ENCODE measurements around the gene CHRND. TPM values are rescaled to one million over a fixed set of nuclear protein-coding genes. Genes with fewer than 3 reads are reported as not detected.
A peak's percentile ranks its signal among the peaks of the same experiment; 100 is the strongest.

The CHRND gene
- total RNA-seq, 4 donors from 2014 or later = not detected

GRCh38 chr2:232498452-232498851, 27.5 kb upstream of the CHRND start:
- DNase-seq (ENCODE audit: low spot score in 2 of 2) = no peak
- Histone ChIP-seq H3K4me1 (peaks cover 0 to 13% (median 3%) of the 10 kb centered on the region in 4 donors), H3K27ac (no peak overlapping the region), H3K36me3 (no peaks in the 10 kb centered on the region), H3K9me3 (no peaks in the 10 kb centered on the region), H3K4me3 (no peak overlapping the region), H3K27me3 (peaks cover 0 to 22% of the 10 kb centered on the region in 2 donors)
- TF ChIP-seq CTCF (IDR thresholded peaks at IDR 0.05) = no peak
- TF ChIP-seq POLR2A (IDR thresholded peaks at IDR 0.05) = no peak
- no peak for TF ChIP-seq EP300 (IDR thresholded peaks at IDR 0.05)
- 94 to 98% methylated on average over 3 of the region's 3 CpGs for WGBS, 2 donors

- Histone ChIP-seq H3K4me3 (no peak overlapping the region), H3K4me1 (peaks cover 0 to 17% (median 3%) of the 10 kb centered on the region in 4 donors), H3K36me3 (no peaks in the 10 kb centered on the region), H3K27ac (no peak overlapping the region), H3K27me3 (peaks cover 0 to 49% of the 10 kb centered on the region in 2 donors), H3K9me3 (no peaks in the 10 kb centered on the region)
- no peak for DNase-seq (ENCODE audit: low spot score in 2 of 2)
- TF ChIP-seq CTCF (IDR thresholded peaks at IDR 0.05) (no peak), EP300 (IDR thresholded peaks at IDR 0.05) (no peak), POLR2A (IDR thresholded peaks at IDR 0.05) (no peak)
- 72 to 79% methylated on average over 9 of the region's 9 CpGs for WGBS, 2 donors
Measured at GRCh38 chr2:232501331-232501771, 24.6 kb upstream of the CHRND start.

- Histone ChIP-seq H3K27ac (no peak overlapping the region), H3K4me3 (no peak overlapping the region), H3K9me3 (no peaks in the 10 kb centered on the region), H3K4me1 (peaks cover 0 to 17% (median 3%) of the 10 kb centered on the region in 4 donors), H3K36me3 (no peaks in the 10 kb centered on the region), H3K27me3 (peaks cover 0 to 51% of the 10 kb centered on the region in 2 donors)
- TF ChIP-seq POLR2A (IDR thresholded peaks at IDR 0.05) = no peak
- no peak for TF ChIP-seq EP300 (IDR thresholded peaks at IDR 0.05)
- no peak for TF ChIP-seq CTCF (IDR thresholded peaks at IDR 0.05)
- WGBS, 2 donors = 51 to 52% methylated on average over 10 of the region's 10 CpGs
- no peak for DNase-seq (ENCODE audit: low spot score in 2 of 2)
Measured at GRCh38 chr2:232501794-232502390, 24.1 kb upstream of the CHRND start.

GRCh38 chr2:232502511-232502910, 23.4 kb upstream of the CHRND start:
- no peaks in the 10 kb centered on the region for H3K36me3 ChIP-seq
- peaks cover 0 to 53% of the 10 kb centered on the region in 2 donors for H3K27me3 ChIP-seq
- no peak for DNase-seq (ENCODE audit: low spot score in 2 of 2)
- H3K4me1 ChIP-seq = peaks cover 0 to 17% (median 3%) of the 10 kb centered on the region in 4 donors
- H3K27ac ChIP-seq = no peak overlapping the region
- WGBS, 2 donors = 7 to 22% methylated on average over 20 of the region's 21 CpGs
- peak overlapping the region in 1 of 4 donors; percentile 47 for H3K4me3 ChIP-seq
- no peaks in the 10 kb centered on the region for H3K9me3 ChIP-seq
- no peak for TF ChIP-seq POLR2A (IDR thresholded peaks at IDR 0.05)
- no peak for TF ChIP-seq CTCF (IDR thresholded peaks at IDR 0.05)
- no peak for TF ChIP-seq EP300 (IDR thresholded peaks at IDR 0.05)

- TF ChIP-seq POLR2A (IDR thresholded peaks at IDR 0.05) (no peak), EP300 (IDR thresholded peaks at IDR 0.05) (no peak), CTCF (IDR thresholded peaks at IDR 0.05) (no peak)
Measured at GRCh38 chr2:232502911-232503808, 22.8 kb upstream of the CHRND start.

More at GRCh38 chr2:232502911-232503808, 22.8 kb upstream of the CHRND start:
- H3K4me3 ChIP-seq = peak overlapping the region; percentile 10 to 47 (median 26)
- 0 to 1% methylated on average over 30 to 58 of the region's 75 CpGs for WGBS, 2 donors
- H3K27me3 ChIP-seq = peaks cover 0 to 53% of the 10 kb centered on the region in 2 donors
- H3K4me1 ChIP-seq = peaks cover 0 to 17% (median 3%) of the 10 kb centered on the region in 4 donors
- no peak overlapping the region for H3K27ac ChIP-seq
- H3K36me3 ChIP-seq = no peaks in the 10 kb centered on the region
- no peaks in the 10 kb centered on the region for H3K9me3 ChIP-seq
- DNase-seq (ENCODE audit: low spot score in 2 of 2) = no peak
